Measurements from ENCODE around the gene TSPY8.
"Not testable (repeated sequence)": the region's sequence is repeated elsewhere in the genome, so short reads cannot be mapped to it uniquely, and the experiment has no call there.

TSPY8 gene, protein sequence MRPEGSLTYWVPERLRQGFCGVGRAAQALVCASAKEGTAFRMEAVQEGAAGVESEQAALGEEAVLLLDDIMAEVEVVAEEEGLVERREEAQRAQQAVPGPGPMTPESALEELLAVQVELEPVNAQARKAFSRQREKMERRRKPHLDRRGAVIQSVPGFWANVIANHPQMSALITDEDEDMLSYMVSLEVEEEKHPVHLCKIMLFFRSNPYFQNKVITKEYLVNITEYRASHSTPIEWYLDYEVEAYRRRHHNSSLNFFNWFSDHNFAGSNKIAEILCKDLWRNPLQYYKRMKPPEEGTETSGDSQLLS

DNA sequence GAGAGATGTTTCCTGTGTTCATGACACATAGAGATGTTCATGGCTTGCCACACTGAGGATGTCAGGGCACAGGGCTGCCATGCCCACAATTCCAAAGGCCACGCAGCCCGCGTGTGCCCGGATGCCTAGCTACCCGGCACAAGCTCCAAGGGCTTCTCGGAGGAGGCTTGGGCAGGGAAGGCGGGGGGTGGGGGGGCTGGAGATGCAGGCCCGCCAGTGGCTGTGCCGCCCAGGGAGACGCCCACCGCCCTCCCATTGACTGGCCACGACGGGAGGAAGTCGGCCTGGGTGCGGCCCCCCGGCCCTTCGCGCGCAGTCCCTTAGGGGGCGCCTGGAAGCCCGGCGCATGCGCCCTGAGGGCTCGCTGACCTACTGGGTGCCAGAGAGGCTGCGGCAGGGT, at the start of gene TSPY8:
TSS of gene TSPY8 (plus strand) at position 301 of the 400 bp plus-strand sequence. CDS start at position 347, 46 bp downstream.
- H3K4me3 ChIP-seq (ENCODE audit: low read depth in 1 of 2, low read length in 1 of 2); H3K4me1 ChIP-seq (ENCODE audit: control insufficient read depth in 1 of 2, insufficient read depth in 1 of 2, low read depth in 1 of 2, low read length in 1 of 2); H3K27ac ChIP-seq; H3K27me3 ChIP-seq; H3K9me3 ChIP-seq; H3K36me3 ChIP-seq: not testable (repeated sequence)

DNA sequence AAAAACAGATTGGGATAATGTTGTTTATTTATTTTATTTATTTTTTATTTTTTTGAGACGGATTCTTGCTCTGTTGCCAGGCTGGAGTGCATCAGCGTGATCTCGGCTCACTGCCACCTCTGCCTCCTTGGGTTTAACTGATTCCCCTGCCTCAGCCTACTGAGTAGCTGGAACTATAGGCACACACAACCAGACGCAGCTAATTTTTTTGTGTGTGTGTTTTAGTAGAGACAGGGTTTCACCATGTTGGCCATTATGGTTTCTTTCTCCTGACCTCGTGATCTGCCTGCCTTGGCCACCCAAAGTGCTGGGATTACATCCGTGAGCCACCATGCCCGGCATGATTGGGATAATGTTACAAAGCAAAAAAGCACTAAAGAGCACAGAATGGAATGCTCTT, 36.6 kb upstream of the TSPY8 start:
- Histone ChIP-seq H3K4me1 (ENCODE audit: control insufficient read depth in 1 of 2, insufficient read depth in 1 of 2, low read depth in 1 of 2, low read length in 1 of 2) (no peaks in the 10 kb centered on the region), H3K27ac (no peak overlapping the region), H3K9me3 (no peaks in the 10 kb centered on the region), H3K4me3 (ENCODE audit: low read depth in 1 of 2, low read length in 1 of 2) (no peak overlapping the region), H3K36me3 (no peaks in the 10 kb centered on the region), H3K27me3 (no peaks in the 10 kb centered on the region)
- TF ChIP-seq, protein P1, sequence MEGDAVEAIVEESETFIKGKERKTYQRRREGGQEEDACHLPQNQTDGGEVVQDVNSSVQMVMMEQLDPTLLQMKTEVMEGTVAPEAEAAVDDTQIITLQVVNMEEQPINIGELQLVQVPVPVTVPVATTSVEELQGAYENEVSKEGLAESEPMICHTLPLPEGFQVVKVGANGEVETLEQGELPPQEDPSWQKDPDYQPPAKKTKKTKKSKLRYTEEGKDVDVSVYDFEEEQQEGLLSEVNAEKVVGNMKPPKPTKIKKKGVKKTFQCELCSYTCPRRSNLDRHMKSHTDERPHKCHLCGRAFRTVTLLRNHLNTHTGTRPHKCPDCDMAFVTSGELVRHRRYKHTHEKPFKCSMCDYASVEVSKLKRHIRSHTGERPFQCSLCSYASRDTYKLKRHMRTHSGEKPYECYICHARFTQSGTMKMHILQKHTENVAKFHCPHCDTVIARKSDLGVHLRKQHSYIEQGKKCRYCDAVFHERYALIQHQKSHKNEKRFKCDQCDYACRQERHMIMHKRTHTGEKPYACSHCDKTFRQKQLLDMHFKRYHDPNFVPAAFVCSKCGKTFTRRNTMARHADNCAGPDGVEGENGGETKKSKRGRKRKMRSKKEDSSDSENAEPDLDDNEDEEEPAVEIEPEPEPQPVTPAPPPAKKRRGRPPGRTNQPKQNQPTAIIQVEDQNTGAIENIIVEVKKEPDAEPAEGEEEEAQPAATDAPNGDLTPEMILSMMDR (IDR thresholded peaks at IDR 0.05), result no peak

DNA sequence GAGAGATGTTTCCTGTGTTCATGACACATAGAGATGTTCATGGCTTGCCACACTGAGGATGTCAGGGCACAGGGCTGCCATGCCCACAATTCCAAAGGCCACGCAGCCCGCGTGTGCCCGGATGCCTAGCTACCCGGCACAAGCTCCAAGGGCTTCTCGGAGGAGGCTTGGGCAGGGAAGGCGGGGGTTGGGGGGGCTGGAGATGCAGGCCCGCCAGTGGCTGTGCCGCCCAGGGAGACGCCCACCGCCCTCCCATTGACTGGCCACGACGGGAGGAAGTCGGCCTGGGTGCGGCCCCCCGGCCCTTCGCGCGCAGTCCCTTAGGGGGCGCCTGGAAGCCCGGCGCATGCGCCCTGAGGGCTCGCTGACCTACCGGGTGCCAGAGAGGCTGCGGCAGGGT, 20.4 kb upstream of the TSPY8 start, which contains the start of gene TSPY4:
TSS of gene TSPY4 (plus strand) at position 301 of the 400 bp plus-strand sequence. CDS start at position 347, 46 bp downstream.
- H3K27ac ChIP-seq; H3K36me3 ChIP-seq; H3K4me3 ChIP-seq (ENCODE audit: low read depth in 1 of 2, low read length in 1 of 2); H3K27me3 ChIP-seq; H3K9me3 ChIP-seq; H3K4me1 ChIP-seq (ENCODE audit: control insufficient read depth in 1 of 2, insufficient read depth in 1 of 2, low read depth in 1 of 2, low read length in 1 of 2): not testable (repeated sequence)

DNA sequence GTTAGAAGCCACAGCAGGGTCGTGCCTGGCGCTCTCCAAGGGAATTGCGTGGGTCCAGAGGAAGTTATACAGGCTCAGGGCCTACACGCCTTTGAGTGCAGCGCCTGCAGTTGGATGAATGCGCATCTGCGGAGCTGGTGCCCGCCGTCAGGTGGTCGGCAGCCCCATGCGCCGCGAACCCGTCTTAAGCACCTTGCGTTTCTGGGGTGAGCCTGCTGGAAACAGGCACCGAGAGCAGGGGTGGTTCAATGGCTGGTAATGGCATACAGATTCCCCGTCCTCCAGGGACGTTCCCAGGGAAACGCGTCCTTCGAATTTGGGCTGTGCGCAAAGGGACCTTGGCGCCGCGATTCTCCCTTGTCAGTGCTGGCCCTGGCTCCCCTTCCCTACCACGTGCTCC, 38.9 kb downstream of the TSPY8 start:
- H3K27me3 ChIP-seq; H3K4me3 ChIP-seq (ENCODE audit: low read depth in 1 of 2, low read length in 1 of 2); H3K4me1 ChIP-seq (ENCODE audit: control insufficient read depth in 1 of 2, insufficient read depth in 1 of 2, low read depth in 1 of 2, low read length in 1 of 2); H3K9me3 ChIP-seq; H3K27ac ChIP-seq; H3K36me3 ChIP-seq: not testable (repeated sequence)

DNA sequence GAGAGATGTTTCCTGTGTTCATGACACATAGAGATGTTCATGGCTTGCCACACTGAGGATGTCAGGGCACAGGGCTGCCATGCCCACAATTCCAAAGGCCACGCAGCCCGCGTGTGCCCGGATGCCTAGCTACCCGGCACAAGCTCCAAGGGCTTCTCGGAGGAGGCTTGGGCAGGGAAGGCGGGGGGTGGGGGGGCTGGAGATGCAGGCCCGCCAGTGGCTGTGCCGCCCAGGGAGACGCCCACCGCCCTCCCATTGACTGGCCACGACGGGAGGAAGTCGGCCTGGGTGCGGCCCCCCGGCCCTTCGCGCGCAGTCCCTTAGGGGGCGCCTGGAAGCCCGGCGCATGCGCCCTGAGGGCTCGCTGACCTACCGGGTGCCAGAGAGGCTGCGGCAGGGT, 40.5 kb downstream of the TSPY8 start, which contains the start of gene TSPY3:
TSS of gene TSPY3 (plus strand) at position 301 of the 400 bp plus-strand sequence. CDS start at position 347, 46 bp downstream.
- not testable (repeated sequence) for H3K27ac ChIP-seq; H3K4me1 ChIP-seq (ENCODE audit: control insufficient read depth in 1 of 2, insufficient read depth in 1 of 2, low read depth in 1 of 2, low read length in 1 of 2); H3K9me3 ChIP-seq; H3K4me3 ChIP-seq (ENCODE audit: low read depth in 1 of 2, low read length in 1 of 2); H3K27me3 ChIP-seq; H3K36me3 ChIP-seq

All from neutrophil (primary cell).